AG08396 (cell line): ENCODE data around the gene GAL3ST3.
"Not testable (repeated sequence)": the region's sequence is repeated elsewhere in the genome, so short reads cannot be mapped to it uniquely, and the experiment has no call there.

Source experiments
- DNase-seq: peaks from one replicate; pipeline ENCODE4 v3.0.0; 2012; ENCODE audit warnings: low spot score, mixed read lengths

Gene GAL3ST3

GRCh38 chr11:66012946-66013761 lies 35.8 kb downstream of the GAL3ST3 start:
- DNase-seq = no peak

- DNase-seq = no peak
Measured at GRCh38 chr11:66012371-66012945, 36.5 kb downstream of the GAL3ST3 start.

GRCh38 chr11:66011785-66012303 lies 37.1 kb downstream of the GAL3ST3 start, which contains the start of gene CST6:
TSS of gene CST6 (plus strand) at chr11:66012008. CDS start at chr11:66012045, 37 bp downstream.
- DNase-seq = no peak

- DNase-seq = peak; percentile 69
Measured at GRCh38 chr11:66011239-66011784, 37.6 kb downstream of the GAL3ST3 start.

- DNase-seq = not testable (repeated sequence)
Measured at GRCh38 chr11:66010036-66010435, 38.9 kb downstream of the GAL3ST3 start.

- no peak for DNase-seq
Measured at GRCh38 chr11:66008468-66009101, 40.4 kb downstream of the GAL3ST3 start.

GRCh38 chr11:66008095-66008467 lies 40.9 kb downstream of the GAL3ST3 start:
- DNase-seq = no peak

GRCh38 chr11:66007201-66007634 lies 41.7 kb downstream of the GAL3ST3 start:
- DNase-seq = no peak

GRCh38 chr11:66006891-66007176 lies 42.1 kb downstream of the GAL3ST3 start:
- no peak for DNase-seq

- no peak for DNase-seq
Measured at GRCh38 chr11:66006134-66006890, 42.6 kb downstream of the GAL3ST3 start.

- no peak for DNase-seq
Measured at GRCh38 chr11:66004186-66004585, 44.8 kb downstream of the GAL3ST3 start.

- DNase-seq = no peak
Measured at GRCh38 chr11:66003291-66003690, 45.7 kb downstream of the GAL3ST3 start.

- DNase-seq = peak; percentile 80
Measured at GRCh38 chr11:66002648-66003225, 46.2 kb downstream of the GAL3ST3 start.

GRCh38 chr11:66001942-66002647 lies 46.9 kb downstream of the GAL3ST3 start, which contains the start of the genes BANF1 and EIF1AD:
TSS of gene BANF1 (plus strand) at chr11:66002503. CDS start at chr11:66003251, 748 bp downstream.
TSS of gene EIF1AD (minus strand) at chr11:66002157. CDS start at chr11:66000389, 1,768 bp downstream.
- DNase-seq = peak; percentile 93

GRCh38 chr11:65997286-65997685 lies 51.7 kb downstream of the GAL3ST3 start:
- DNase-seq = no peak

- no peak for DNase-seq
Measured at GRCh38 chr11:65992056-65992455, 56.9 kb downstream of the GAL3ST3 start.
